Ascending aorta (tissue), 2 donors: Measurements from ENCODE around the gene PKM. TPM values are rescaled to one million over a fixed set of nuclear protein-coding genes. Genes with fewer than 3 reads are reported as not detected.

Source experiments
- DNase-seq, 2 donors: peaks; one replicate each; pipeline ENCODE4 v3.0.0-alpha.2; 2019; ENCODE audit warnings: low spot score in 2 of 2
- H3K27ac ChIP-seq, 2 donors: fragments of 200-600 bp; sonication (generic); one replicate each; pipeline ENCODE4 v1.5.1; 2016 to 2017; ENCODE audit warnings: mild to moderate bottlenecking in 1 of 2
- H3K27me3 ChIP-seq: fragments of 200-600 bp; sonication (generic); one replicate; pipeline ENCODE4 v1.5.1; 2017
- H3K36me3 ChIP-seq, 2 donors: fragments of 200-600 bp; sonication (generic); one replicate each; pipeline ENCODE4 v1.5.1; 2016
- H3K4me1 ChIP-seq, 2 donors: fragments of 200-600 bp; sonication (generic); one replicate each; pipeline ENCODE4 v1.5.1; 2016 to 2017; ENCODE audit warnings: mild to moderate bottlenecking in 1 of 2
- H3K4me3 ChIP-seq, 2 donors: fragments of 200-600 bp; sonication (generic); one replicate each; pipeline ENCODE4 v1.5.1; 2016 to 2017; ENCODE audit warnings: mild to moderate bottlenecking in 1 of 2
- H3K9me3 ChIP-seq, 2 donors: fragments of 200-600 bp; sonication (generic); one replicate each; pipeline ENCODE4 v1.5.1; 2016
- intact Hi-C: fragments of 100-400 bp; cut with DNase I; formaldehyde crosslinking; loops from one replicate; pipeline ENCODE4 v1.15.1; 2023
- total RNA-seq: library from RNA; depleted of rRNA; stranded (reverse); fragments of >200 nt; gene quantifications from one replicate; pipeline ENCODE4 v1.1.0, GENCODE V29; 2016
- TF ChIP-seq, protein P1 (sequence below), 3 experiments: fragments of 200-600 bp in 2 of 3; fragments of 450-650 bp in 1 of 3; sonication (generic) in 2 of 3; IDR thresholded peaks; one replicate each; pipeline ENCODE4 v1.5.1; 2016 to 2019; ENCODE audit warnings: antibody characterized with exemption in 3 of 3, mild to moderate bottlenecking in 1 of 3, moderate library complexity in 1 of 3

PKM gene
- total RNA-seq, 1 donor from 2014 or later, result 313 TPM

- Histone ChIP-seq H3K4me3 (no peak overlapping the region), H3K9me3 (no peaks in the 10 kb centered on the region), H3K36me3 (peaks cover 0 to 3% of the 10 kb centered on the region in 2 donors), H3K4me1 (peaks cover 7 to 22% of the 10 kb centered on the region in 2 donors), H3K27me3 (no peaks in the 10 kb centered on the region), H3K27ac (peak overlapping the region in 1 of 2 donors; percentile 11)
- intact Hi-C loops, result loop anchor here (2.0 to 10.0 kb wide), 2 partner anchors 115 to 1859 kb away; partner anchors contain the start of genes MYO9A and SENP8
- TF ChIP-seq, protein P1, sequence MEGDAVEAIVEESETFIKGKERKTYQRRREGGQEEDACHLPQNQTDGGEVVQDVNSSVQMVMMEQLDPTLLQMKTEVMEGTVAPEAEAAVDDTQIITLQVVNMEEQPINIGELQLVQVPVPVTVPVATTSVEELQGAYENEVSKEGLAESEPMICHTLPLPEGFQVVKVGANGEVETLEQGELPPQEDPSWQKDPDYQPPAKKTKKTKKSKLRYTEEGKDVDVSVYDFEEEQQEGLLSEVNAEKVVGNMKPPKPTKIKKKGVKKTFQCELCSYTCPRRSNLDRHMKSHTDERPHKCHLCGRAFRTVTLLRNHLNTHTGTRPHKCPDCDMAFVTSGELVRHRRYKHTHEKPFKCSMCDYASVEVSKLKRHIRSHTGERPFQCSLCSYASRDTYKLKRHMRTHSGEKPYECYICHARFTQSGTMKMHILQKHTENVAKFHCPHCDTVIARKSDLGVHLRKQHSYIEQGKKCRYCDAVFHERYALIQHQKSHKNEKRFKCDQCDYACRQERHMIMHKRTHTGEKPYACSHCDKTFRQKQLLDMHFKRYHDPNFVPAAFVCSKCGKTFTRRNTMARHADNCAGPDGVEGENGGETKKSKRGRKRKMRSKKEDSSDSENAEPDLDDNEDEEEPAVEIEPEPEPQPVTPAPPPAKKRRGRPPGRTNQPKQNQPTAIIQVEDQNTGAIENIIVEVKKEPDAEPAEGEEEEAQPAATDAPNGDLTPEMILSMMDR (IDR thresholded peaks at IDR 0.05), result no peak
- no peak for DNase-seq
These were observed 2.8 kb upstream of the PKM start for GRCh38 chr15:72233769-72234168.

DNA sequence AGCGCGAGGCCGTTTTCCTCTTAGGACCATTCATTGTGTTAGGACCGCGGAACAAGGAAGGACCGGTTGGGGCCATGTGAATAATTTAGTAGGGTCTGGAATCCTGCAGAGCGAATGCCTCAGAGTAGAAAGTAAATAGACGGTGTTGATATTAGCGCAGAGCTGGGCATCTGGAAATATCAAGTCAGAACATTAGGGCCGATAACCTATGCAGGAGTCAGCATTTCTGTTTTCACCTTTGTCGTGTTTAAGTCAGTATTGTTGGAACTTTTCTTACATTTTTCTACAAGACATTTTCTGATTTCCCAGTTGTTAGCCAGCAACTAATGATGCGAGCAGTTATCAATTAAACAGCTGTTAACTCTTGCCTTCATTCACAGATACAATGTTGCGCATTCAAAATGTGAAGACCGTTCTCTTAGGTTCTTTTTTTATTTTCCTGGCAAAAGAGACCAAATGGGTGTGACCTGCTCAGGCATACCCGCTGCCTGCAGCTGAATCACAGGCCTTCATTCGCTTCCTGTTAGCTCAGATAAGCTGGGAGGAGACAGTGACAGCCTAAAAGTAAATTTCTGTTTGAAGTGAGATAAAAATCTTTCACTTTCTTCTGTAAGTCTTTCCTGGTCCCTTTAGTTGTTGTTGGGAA is 966 bp upstream of the PKM start:
- Histone ChIP-seq H3K4me3 (peak overlapping the region; percentile 87 to 98), H3K4me1 (peaks cover 8 to 33% of the 10 kb centered on the region in 2 donors), H3K9me3 (no peaks in the 10 kb centered on the region), H3K36me3 (no peaks in the 10 kb centered on the region), H3K27me3 (no peaks in the 10 kb centered on the region), H3K27ac (peak overlapping the region; percentile 99 to 100)
- peak in 1 of 2 donors; percentile 82 for DNase-seq
- intact Hi-C loops, result loop anchor here (1.0 to 10.0 kb wide), 6 partner anchors 33 to 1857 kb away; partner anchors contain the start of genes MYO9A, PARP6 and SENP8
- TF ChIP-seq, protein P1 (IDR thresholded peaks at IDR 0.05), result no peak

DNA sequence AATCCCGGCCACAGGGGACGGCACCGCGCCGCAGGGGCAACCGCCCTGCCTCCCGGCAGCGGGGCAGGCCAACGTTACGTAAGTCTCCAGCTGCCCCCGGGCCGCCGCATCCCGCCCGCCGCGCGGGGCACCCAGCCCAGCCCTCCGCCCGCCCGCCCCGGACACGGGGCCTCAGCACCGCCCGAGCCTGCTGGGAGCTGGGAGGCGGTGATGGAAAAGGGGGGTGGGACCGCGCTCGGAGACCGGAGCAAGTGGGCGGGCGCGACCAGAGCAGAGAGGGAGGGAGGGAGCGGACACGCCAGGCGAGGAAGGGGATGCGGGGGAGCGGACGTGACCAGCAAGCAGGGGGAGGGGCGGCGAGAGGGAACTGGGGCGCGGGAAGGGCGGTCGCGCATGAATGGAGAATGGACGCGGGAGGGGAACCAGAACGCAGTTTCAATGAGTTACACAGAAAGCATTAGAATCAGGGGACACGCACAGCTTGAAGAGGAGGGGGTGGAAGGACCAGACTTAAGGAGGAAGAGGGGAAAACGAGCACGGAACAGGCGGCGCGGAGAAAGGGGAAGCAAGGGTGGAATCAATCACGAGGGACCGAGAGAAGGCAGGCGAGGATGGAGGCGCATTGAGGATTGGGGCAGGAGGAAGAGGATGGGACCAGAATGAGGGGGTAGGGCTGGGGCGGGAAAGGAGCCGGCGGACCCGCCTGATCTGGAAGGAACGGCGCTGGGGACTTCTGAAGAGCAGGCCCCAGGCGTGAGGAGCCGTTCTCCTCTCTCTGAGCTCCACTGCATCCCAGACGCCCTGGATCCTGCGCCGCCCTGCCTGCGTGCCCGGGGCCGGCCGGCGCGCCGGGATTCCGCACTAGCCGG is 559 bp downstream of the PKM start:
- DNase-seq, result peak; percentile 75 to 94
- Histone ChIP-seq H3K36me3 (no peaks in the 10 kb centered on the region), H3K9me3 (no peaks in the 10 kb centered on the region), H3K27me3 (no peaks in the 10 kb centered on the region), H3K27ac (peak overlapping the region; percentile 99 to 100), H3K4me1 (peaks cover 8 to 46% of the 10 kb centered on the region in 2 donors), H3K4me3 (peak overlapping the region; percentile 87 to 98)
- intact Hi-C loops, result loop anchor here (1.0 to 10.0 kb wide), 5 partner anchors 32 to 1856 kb away; partner anchors contain the start of gene PARP6
- TF ChIP-seq, protein P1 (IDR thresholded peaks at IDR 0.05), result no peak

- Histone ChIP-seq H3K27ac (peak overlapping the region; percentile 99 to 100), H3K36me3 (no peaks in the 10 kb centered on the region), H3K4me3 (peak overlapping the region; percentile 87 to 98), H3K9me3 (no peaks in the 10 kb centered on the region), H3K4me1 (peaks cover 8 to 46% of the 10 kb centered on the region in 2 donors), H3K27me3 (no peaks in the 10 kb centered on the region)
- TF ChIP-seq, protein P1 (IDR thresholded peaks at IDR 0.05), result no peak
- DNase-seq, result no peak
- intact Hi-C loops, result loop anchor here (2.0 to 10.0 kb wide), 4 partner anchors 31 to 1855 kb away; partner anchors contain the start of gene PARP6
These were observed 1.1 kb downstream of the PKM start for GRCh38 chr15:72229947-72230196.

DNA sequence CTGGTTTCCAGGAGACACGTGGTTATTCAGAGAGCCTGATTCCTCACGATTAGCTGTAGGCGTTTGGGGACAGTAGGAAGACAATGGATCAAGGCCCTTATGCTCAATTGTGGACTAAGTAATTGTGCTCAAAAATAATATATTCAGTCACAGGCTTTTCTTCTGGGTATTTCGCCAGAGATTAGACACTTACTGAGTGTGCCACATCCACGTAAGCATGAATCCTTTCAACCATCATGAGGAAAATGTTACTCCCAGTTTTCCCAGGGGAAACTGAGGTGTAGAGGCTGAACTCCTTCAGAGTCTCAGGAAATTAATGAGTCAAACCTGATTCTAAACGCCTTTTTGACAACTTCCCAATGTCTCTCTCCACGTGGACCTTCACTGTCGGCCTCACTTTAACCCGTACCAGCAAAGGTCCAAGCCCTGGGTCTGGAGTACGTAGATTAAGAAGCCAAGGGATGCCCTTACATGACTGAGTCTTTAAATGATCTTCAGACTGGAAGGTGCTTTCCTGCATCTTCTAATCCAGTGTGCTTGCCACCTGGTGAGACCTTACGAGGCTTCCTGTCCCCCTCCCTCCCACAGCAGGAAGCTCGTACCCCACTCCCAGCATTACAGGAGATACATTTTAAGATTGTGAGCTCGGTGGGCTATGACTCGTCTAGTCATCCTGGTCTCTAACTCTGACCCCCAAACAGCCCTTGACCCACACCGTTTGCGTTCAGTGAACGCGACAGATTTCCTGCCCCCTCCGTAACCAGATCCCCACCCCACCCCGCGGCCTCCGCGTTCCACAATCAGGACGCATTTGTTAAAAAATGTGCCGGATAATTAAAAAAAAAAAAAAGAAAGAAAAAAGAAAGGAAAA is 1.7 kb downstream of the PKM start:
- Histone ChIP-seq H3K36me3 (no peaks in the 10 kb centered on the region), H3K4me3 (peak overlapping the region; percentile 87 to 98), H3K27ac (peak overlapping the region; percentile 99 to 100), H3K27me3 (no peaks in the 10 kb centered on the region), H3K4me1 (peaks cover 8 to 46% of the 10 kb centered on the region in 2 donors), H3K9me3 (no peaks in the 10 kb centered on the region)
- intact Hi-C loops, result no loop called here
- no peak for DNase-seq
- TF ChIP-seq, protein P1 (IDR thresholded peaks at IDR 0.05), result no peak
